Left lung (tissue), 10 donors: ENCODE data around the gene ANXA3. TPM values are rescaled to one million over a fixed set of nuclear protein-coding genes. Genes with fewer than 3 reads are reported as not detected.

Experiments used
- ATAC-seq: fragments of 200-7000 bp; cut with Tn5 transposase; one replicate; pipeline ENCODE4 v1.9.1; 2020; ENCODE audit warnings: moderate library complexity
- DNase-seq, 4 donors: peaks; one replicate each; pipeline ENCODE4 v3.0.0-alpha.2; 2013 to 2020
- H3K27ac ChIP-seq, 2 donors: fragments of 200-600 bp; sonication (generic) in 1 of 2; one replicate each; pipeline versions ENCODE4 v1.5.0 to v1.8.0; 2020 to 2021
- H3K27me3 ChIP-seq, 2 donors: fragments of 200-600 bp; sonication (generic) in 1 of 2; one replicate each; pipeline versions ENCODE4 v1.5.0 to v1.8.0; 2020 to 2021
- H3K36me3 ChIP-seq, 2 donors: fragments of 200-600 bp; sonication (generic) in 1 of 2; one replicate each; pipeline versions ENCODE4 v1.5.0 to v1.8.0; 2020 to 2021
- H3K4me1 ChIP-seq, 2 donors: fragments of 200-600 bp; one replicate each; pipeline ENCODE4 v1.8.0; 2021
- H3K4me3 ChIP-seq, 2 donors: fragments of 200-600 bp; sonication (generic) in 1 of 2; one replicate each; pipeline versions ENCODE4 v1.5.0 to v1.8.0; 2020 to 2021; ENCODE audit warnings: mild to moderate bottlenecking in 1 of 2
- H3K9me3 ChIP-seq, 2 donors: fragments of 200-600 bp; sonication (generic) in 1 of 2; one replicate each; pipeline versions ENCODE4 v1.5.0 to v1.8.0; 2020 to 2021
- CTCF ChIP-seq, 2 donors: fragments of 200-600 bp; sonication (generic) in 1 of 2; IDR thresholded peaks; one replicate each; pipeline versions ENCODE4 v1.5.0 to v1.8.0; 2021; ENCODE audit warnings: antibody characterized with exemption in 2 of 2
- intact Hi-C, 2 donors: fragments of 100-400 bp; cut with DNase I; formaldehyde crosslinking; loops; one replicate each; pipeline versions ENCODE4 v1.11.2 to v1.14.2; 2022
- polyA plus RNA-seq, 6 donors: library from polyadenylated mRNA; unstranded; fragments of 120-200 nt; gene quantifications; one replicate each; pipeline ENCODE4 v1.2.1, GENCODE V29; 2013; ENCODE audit not compliant: insufficient read length in 6 of 6
- total RNA-seq, 2 donors: library from RNA; stranded (reverse); fragmentation: NEBNext Ultra II Directional; extraction: Animal tissue kit (Norgen Biotek cat#: 25700); gene quantifications; one replicate each; pipeline ENCODE4 v1.2.1, GENCODE V29; 2021
- donor health status: DM: no; HTN: yes; CAD: no.
- donor health status: DM: no; HTN: no; CAD: no.

Gene ANXA3
- total and polyA plus RNA-seq, 8 donors, result 70.4 to 159 (median 112) TPM

- Histone ChIP-seq H3K36me3 (peaks cover 0 to 50% of the 10 kb centered on the region in 2 donors), H3K4me1 (peaks cover 0 to 27% of the 10 kb centered on the region in 2 donors), H3K27ac (no peak overlapping the region), H3K9me3 (no peaks in the 10 kb centered on the region), H3K27me3 (no peaks in the 10 kb centered on the region), H3K4me3 (no peak overlapping the region)
- ATAC-seq, result no peak
- intact Hi-C loops, result no loop called here
- DNase-seq, result no peak
- TF ChIP-seq CTCF (IDR thresholded peaks at IDR 0.05), result no peak
Observed at GRCh38 chr4:78608684-78609083, 57.1 kb downstream of the ANXA3 start.

GRCh38 chr4:78609580-78609979, 58.0 kb downstream of the ANXA3 start:
- intact Hi-C loops, result no loop called here
- Histone ChIP-seq H3K27me3 (no peaks in the 10 kb centered on the region), H3K4me1 (peaks cover 0 to 35% of the 10 kb centered on the region in 2 donors), H3K9me3 (no peaks in the 10 kb centered on the region), H3K27ac (no peak overlapping the region), H3K36me3 (peaks cover 0 to 41% of the 10 kb centered on the region in 2 donors), H3K4me3 (no peak overlapping the region)
- DNase-seq, result no peak
- no peak for ATAC-seq
- TF ChIP-seq CTCF (IDR thresholded peaks at IDR 0.05), result no peak

- intact Hi-C loops, result loop anchor here in 1 of 2 donors (5.0 kb wide), 1 partner anchor 252 kb away; no protein-coding TSS in a partner anchor
Observed at GRCh38 chr4:78610546-78611214, 59.1 kb downstream of the ANXA3 start.

GRCh38 chr4:78611215-78611558, 59.6 kb downstream of the ANXA3 start:
- Histone ChIP-seq H3K27ac (no peak overlapping the region), H3K27me3 (no peaks in the 10 kb centered on the region), H3K4me1 (peaks cover 0 to 35% of the 10 kb centered on the region in 2 donors), H3K9me3 (no peaks in the 10 kb centered on the region), H3K4me3 (no peak overlapping the region), H3K36me3 (peaks cover 0 to 25% of the 10 kb centered on the region in 2 donors)
- intact Hi-C loops, result loop anchor here in 1 of 2 donors (5.0 kb wide), 1 partner anchor 251 kb away; no protein-coding TSS in a partner anchor
- DNase-seq (no peak), ATAC-seq (no peak)
- no peak for TF ChIP-seq CTCF (IDR thresholded peaks at IDR 0.05)

More at GRCh38 chr4:78610546-78611214, 59.1 kb downstream of the ANXA3 start:
- TF ChIP-seq CTCF (IDR thresholded peaks at IDR 0.05), result no peak
- DNase-seq, result no peak
- ATAC-seq, result no peak
- Histone ChIP-seq H3K9me3 (no peaks in the 10 kb centered on the region), H3K36me3 (peaks cover 0 to 30% of the 10 kb centered on the region in 2 donors), H3K27ac (no peak overlapping the region), H3K4me1 (peaks cover 0 to 35% of the 10 kb centered on the region in 2 donors), H3K4me3 (no peak overlapping the region), H3K27me3 (no peaks in the 10 kb centered on the region)

- peak; percentile 79 for ATAC-seq
Observed at GRCh38 chr4:78612398-78613178, 61.0 kb downstream of the ANXA3 start.

More at GRCh38 chr4:78612398-78613178, 61.0 kb downstream of the ANXA3 start:
- DNase-seq, result peak in 2 of 4 donors; percentile 30 to 61
- intact Hi-C loops, result loop anchor here in 1 of 2 donors (5.0 kb wide), 1 partner anchor 250 kb away; no protein-coding TSS in a partner anchor
- H3K4me3 ChIP-seq, result no peak overlapping the region
- H3K36me3 ChIP-seq, result peaks cover 0 to 11% of the 10 kb centered on the region in 2 donors
- H3K4me1 ChIP-seq, result peaks cover 0 to 35% of the 10 kb centered on the region in 2 donors
- H3K27ac ChIP-seq, result peak overlapping the region in 1 of 2 donors; percentile 51
- TF ChIP-seq CTCF (IDR thresholded peaks at IDR 0.05), result peak; percentile 43 to 44
- H3K9me3 ChIP-seq, result no peaks in the 10 kb centered on the region
- H3K27me3 ChIP-seq, result no peaks in the 10 kb centered on the region
